ENCODE data around the gene LRRC14B.

Gene LRRC14B

GRCh38 chr5:172841-173251, 18.4 kb upstream of the LRRC14B start:
- Histone ChIP-seq H3K4me3 (no peak overlapping the region), H3K4me1 (peaks cover 79% of the 10 kb centered on the region), H3K36me3 (peaks cover 43% of the 10 kb centered on the region), H3K4me2 (no peak overlapping the region), H4K20me1 (no peaks in the 10 kb centered on the region), H3K9ac (no peak overlapping the region), H3K27ac (no peak overlapping the region), H3K27me3 (no peaks in the 10 kb centered on the region), H3K9me3 (no peaks in the 10 kb centered on the region)
- TF ChIP-seq Cebpa-rat (IDR thresholded peaks at IDR 0.05), result no peak

GRCh38 chr5:173392-174290, 17.7 kb upstream of the LRRC14B start:
- H3K9me3 ChIP-seq, result no peaks in the 10 kb centered on the region
- peaks cover 46% of the 10 kb centered on the region for H3K36me3 ChIP-seq

GRCh38 chr5:174291-174600, 17.0 kb upstream of the LRRC14B start:
- Histone ChIP-seq H3K36me3 (peaks cover 49% of the 10 kb centered on the region), H3K4me1 (peaks cover 65% of the 10 kb centered on the region)

More at GRCh38 chr5:173392-174290, 17.7 kb upstream of the LRRC14B start:
- H4K20me1 ChIP-seq, result no peaks in the 10 kb centered on the region
- H3K27ac ChIP-seq, result no peak overlapping the region
- H3K4me1 ChIP-seq, result peaks cover 71% of the 10 kb centered on the region
- H3K4me3 ChIP-seq, result no peak overlapping the region
- no peaks in the 10 kb centered on the region for H3K27me3 ChIP-seq
- no peak for TF ChIP-seq Cebpa-rat (IDR thresholded peaks at IDR 0.05)
- H3K9ac ChIP-seq, result no peak overlapping the region
- H3K4me2 ChIP-seq, result no peak overlapping the region

GRCh38 chr5:174876-175465, 16.3 kb upstream of the LRRC14B start:
- no peaks in the 10 kb centered on the region for H3K9me3 ChIP-seq
- peaks cover 56% of the 10 kb centered on the region for H3K36me3 ChIP-seq
- no peaks in the 10 kb centered on the region for H4K20me1 ChIP-seq
- no peak for TF ChIP-seq Cebpa-rat (IDR thresholded peaks at IDR 0.05)
- H3K27me3 ChIP-seq, result no peaks in the 10 kb centered on the region
- peaks cover 64% of the 10 kb centered on the region for H3K4me1 ChIP-seq
- H3K27ac ChIP-seq, result peak overlapping the region; percentile 56; the same call in 1 of the 2 replicates
- H3K4me2 ChIP-seq, result peak overlapping the region; percentile 61
- H3K4me3 ChIP-seq, result no peak overlapping the region
- 0 out of 2 replicates have a peak overlapping the region, but pooled peaks have one; percentile 18 for H3K9ac ChIP-seq

More at GRCh38 chr5:174291-174600, 17.0 kb upstream of the LRRC14B start:
- no peak overlapping the region for H3K9ac ChIP-seq
- no peak overlapping the region for H3K4me2 ChIP-seq
- no peaks in the 10 kb centered on the region for H4K20me1 ChIP-seq
- no peaks in the 10 kb centered on the region for H3K9me3 ChIP-seq
- H3K27me3 ChIP-seq, result no peaks in the 10 kb centered on the region
- no peak overlapping the region for H3K27ac ChIP-seq
- no peak overlapping the region for H3K4me3 ChIP-seq
- no peak for TF ChIP-seq Cebpa-rat (IDR thresholded peaks at IDR 0.05)

GRCh38 chr5:176296-176823, 14.9 kb upstream of the LRRC14B start:
- Histone ChIP-seq H3K9ac (0 out of 2 replicates have a peak overlapping the region, but pooled peaks have one; percentile 25), H3K4me3 (0 out of 2 replicates have a peak overlapping the region, but pooled peaks have one; percentile 2), H3K9me3 (no peaks in the 10 kb centered on the region), H3K4me2 (peak overlapping the region; percentile 77), H3K36me3 (peaks cover 61% of the 10 kb centered on the region), H3K4me1 (peaks cover 50% of the 10 kb centered on the region), H4K20me1 (no peaks in the 10 kb centered on the region), H3K27me3 (no peaks in the 10 kb centered on the region), H3K27ac (peak overlapping the region; percentile 57)
- TF ChIP-seq Cebpa-rat (IDR thresholded peaks at IDR 0.05), result no peak

- Histone ChIP-seq H3K27me3 (no peaks in the 10 kb centered on the region), H3K9ac (no peak overlapping the region), H3K36me3 (peaks cover 61% of the 10 kb centered on the region), H4K20me1 (no peaks in the 10 kb centered on the region), H3K4me3 (no peak overlapping the region), H3K9me3 (no peaks in the 10 kb centered on the region), H3K4me2 (no peak overlapping the region), H3K4me1 (peaks cover 41% of the 10 kb centered on the region), H3K27ac (no peak overlapping the region)
- no peak for TF ChIP-seq Cebpa-rat (IDR thresholded peaks at IDR 0.05)
Observed at GRCh38 chr5:178110-178509, 13.2 kb upstream of the LRRC14B start.

- no peak overlapping the region for H3K4me2 ChIP-seq
- H3K4me1 ChIP-seq, result peaks cover 46% of the 10 kb centered on the region
- no peaks in the 10 kb centered on the region for H3K9me3 ChIP-seq
- H4K20me1 ChIP-seq, result no peaks in the 10 kb centered on the region
- no peak overlapping the region for H3K27ac ChIP-seq
- H3K27me3 ChIP-seq, result no peaks in the 10 kb centered on the region
- H3K36me3 ChIP-seq, result peaks cover 54% of the 10 kb centered on the region
- H3K4me3 ChIP-seq, result no peak overlapping the region
- TF ChIP-seq Cebpa-rat (IDR thresholded peaks at IDR 0.05), result no peak
- H3K9ac ChIP-seq, result no peak overlapping the region
Observed at GRCh38 chr5:179401-179800, 11.9 kb upstream of the LRRC14B start.

GRCh38 chr5:180286-180918, 10.9 kb upstream of the LRRC14B start:
- H3K4me3 ChIP-seq, result no peak overlapping the region
- H3K9ac ChIP-seq, result no peak overlapping the region
- peaks cover 46% of the 10 kb centered on the region for H3K4me1 ChIP-seq
- H3K27ac ChIP-seq, result no peak overlapping the region
- H3K4me2 ChIP-seq, result no peak overlapping the region
- no peaks in the 10 kb centered on the region for H3K9me3 ChIP-seq
- no peaks in the 10 kb centered on the region for H4K20me1 ChIP-seq
- H3K36me3 ChIP-seq, result peaks cover 49% of the 10 kb centered on the region
- no peaks in the 10 kb centered on the region for H3K27me3 ChIP-seq
- no peak for TF ChIP-seq Cebpa-rat (IDR thresholded peaks at IDR 0.05)

GRCh38 chr5:181160-181559, 10.1 kb upstream of the LRRC14B start:
- H4K20me1 ChIP-seq, result no peaks in the 10 kb centered on the region
- peaks cover 48% of the 10 kb centered on the region for H3K4me1 ChIP-seq
- H3K27me3 ChIP-seq, result no peaks in the 10 kb centered on the region
- H3K4me2 ChIP-seq, result no peak overlapping the region
- TF ChIP-seq Cebpa-rat (IDR thresholded peaks at IDR 0.05), result no peak
- no peaks in the 10 kb centered on the region for H3K9me3 ChIP-seq
- H3K27ac ChIP-seq, result no peak overlapping the region
- H3K36me3 ChIP-seq, result peaks cover 49% of the 10 kb centered on the region
- H3K4me3 ChIP-seq, result no peak overlapping the region
- no peak overlapping the region for H3K9ac ChIP-seq
